Glutamatergic neuron (in vitro differentiated cells): ENCODE measurements around the gene RASD2. TPM values are rescaled to one million over a fixed set of nuclear protein-coding genes. Genes with fewer than 3 reads are reported as not detected.

Experiments
- DNase-seq: peaks from one replicate; pipeline ENCODE4 v3.0.0; 2022
- H3K27ac Mint-ChIP-seq: one replicate; pipeline ENCODE4 v1.8.0; 2020; ENCODE audit warnings: mild to moderate bottlenecking, mixed read lengths, inconsistent platforms; ENCODE audit not compliant: unreplicated experiment
- H3K27me3 Mint-ChIP-seq: one replicate; pipeline ENCODE4 v1.8.0; 2020; ENCODE audit warnings: mild to moderate bottlenecking, moderate library complexity, mixed read lengths, inconsistent platforms; ENCODE audit not compliant: unreplicated experiment
- H3K36me3 Mint-ChIP-seq: one replicate; pipeline ENCODE4 v1.8.0; 2020; ENCODE audit warnings: mild to moderate bottlenecking, mixed read lengths, inconsistent platforms; ENCODE audit not compliant: unreplicated experiment
- H3K4me1 Mint-ChIP-seq: one replicate; pipeline ENCODE4 v1.8.0; 2020; ENCODE audit warnings: mild to moderate bottlenecking, low read depth, mixed read lengths, inconsistent platforms; ENCODE audit not compliant: unreplicated experiment
- H3K4me3 Mint-ChIP-seq: one replicate; pipeline ENCODE4 v1.8.0; 2020; ENCODE audit warnings: mild to moderate bottlenecking, mixed read lengths, inconsistent platforms; ENCODE audit not compliant: unreplicated experiment
- H3K9me3 Mint-ChIP-seq: one replicate; pipeline ENCODE4 v1.8.0; 2020; ENCODE audit warnings: mild to moderate bottlenecking, moderate library complexity, mixed read lengths, inconsistent platforms; ENCODE audit not compliant: unreplicated experiment
- total RNA-seq: library from RNA; stranded (reverse); fragmentation: NEBNext Ultra II Directional; extraction: Animal tissue kit (Norgen Biotek cat#: 25700); gene quantifications from one replicate; pipeline ENCODE4 v1.2.1, GENCODE V29; 2021; ENCODE audit not compliant: unreplicated experiment
- TF ChIP-seq, protein P1 (sequence below): fragments of 200-600 bp; sonication (generic); IDR thresholded peaks from one replicate; pipeline ENCODE4 v1.5.0; 2021; ENCODE audit not compliant: partially characterized antibody, unreplicated experiment

RASD2 gene
- total RNA-seq, 1 donor from 2014 or later = 0.20 TPM

DNA sequence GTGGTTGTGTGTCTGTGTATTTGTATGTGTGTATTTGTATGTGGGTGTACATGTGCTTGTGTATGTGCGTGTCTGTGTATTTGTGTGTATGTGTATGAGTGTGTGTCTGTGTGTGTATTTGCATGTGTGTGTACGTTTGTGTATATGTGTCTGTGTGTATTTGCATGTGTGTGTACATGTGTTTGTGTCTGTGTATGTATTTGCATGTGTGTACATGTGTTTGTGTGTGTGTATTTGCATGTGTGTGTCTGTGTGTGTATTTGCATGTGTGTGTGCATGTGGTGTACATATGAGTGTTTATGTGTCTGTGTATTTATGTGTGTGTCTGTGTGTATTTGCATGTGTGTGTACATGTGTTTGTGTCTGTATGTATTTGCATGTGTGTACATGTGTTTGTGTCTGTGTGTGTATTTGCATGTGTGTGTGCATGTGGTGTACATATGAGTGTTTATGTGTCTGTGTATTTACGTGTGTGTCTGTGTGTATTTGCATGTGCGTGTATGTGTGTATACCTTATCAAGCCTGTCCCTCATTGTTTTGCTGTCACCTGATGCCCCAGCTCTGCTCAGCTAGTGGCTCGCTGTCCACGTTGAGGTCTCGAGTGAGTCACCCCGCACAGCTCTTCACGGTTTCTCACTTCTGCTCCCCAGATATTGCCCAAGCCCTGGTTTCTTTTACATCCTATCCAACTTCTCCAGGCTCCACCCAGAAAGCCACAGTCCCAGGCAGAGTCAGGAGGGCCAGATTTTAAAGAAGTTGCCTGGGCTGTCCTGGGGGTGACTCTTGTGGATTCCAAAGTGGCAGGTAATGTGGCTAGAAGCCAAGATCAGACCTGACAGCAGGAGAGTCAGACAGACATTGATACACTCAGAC lies 61.3 kb downstream of the RASD2 start:
- H3K27ac Mint-ChIP-seq = no peak overlapping the region
- H3K4me1 Mint-ChIP-seq = peaks cover 18% of the 10 kb centered on the region
- TF ChIP-seq, protein P1, sequence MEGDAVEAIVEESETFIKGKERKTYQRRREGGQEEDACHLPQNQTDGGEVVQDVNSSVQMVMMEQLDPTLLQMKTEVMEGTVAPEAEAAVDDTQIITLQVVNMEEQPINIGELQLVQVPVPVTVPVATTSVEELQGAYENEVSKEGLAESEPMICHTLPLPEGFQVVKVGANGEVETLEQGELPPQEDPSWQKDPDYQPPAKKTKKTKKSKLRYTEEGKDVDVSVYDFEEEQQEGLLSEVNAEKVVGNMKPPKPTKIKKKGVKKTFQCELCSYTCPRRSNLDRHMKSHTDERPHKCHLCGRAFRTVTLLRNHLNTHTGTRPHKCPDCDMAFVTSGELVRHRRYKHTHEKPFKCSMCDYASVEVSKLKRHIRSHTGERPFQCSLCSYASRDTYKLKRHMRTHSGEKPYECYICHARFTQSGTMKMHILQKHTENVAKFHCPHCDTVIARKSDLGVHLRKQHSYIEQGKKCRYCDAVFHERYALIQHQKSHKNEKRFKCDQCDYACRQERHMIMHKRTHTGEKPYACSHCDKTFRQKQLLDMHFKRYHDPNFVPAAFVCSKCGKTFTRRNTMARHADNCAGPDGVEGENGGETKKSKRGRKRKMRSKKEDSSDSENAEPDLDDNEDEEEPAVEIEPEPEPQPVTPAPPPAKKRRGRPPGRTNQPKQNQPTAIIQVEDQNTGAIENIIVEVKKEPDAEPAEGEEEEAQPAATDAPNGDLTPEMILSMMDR = no peak
- H3K36me3 Mint-ChIP-seq = no peaks in the 10 kb centered on the region
- peaks cover 10% of the 10 kb centered on the region for H3K27me3 Mint-ChIP-seq
- peaks cover 16% of the 10 kb centered on the region for H3K9me3 Mint-ChIP-seq
- H3K4me3 Mint-ChIP-seq = no peak overlapping the region
- DNase-seq = no peak

Other genes with a start within 250 kb of the RASD2 start
- gene TOM1, start 240.9 kb upstream of the RASD2 start, total RNA-seq = 40.6 TPM
- gene HMOX1, start 159.7 kb upstream of the RASD2 start, total RNA-seq = 14.9 TPM
- 28.3 TPM for gene MCM5, start 140.7 kb upstream of the RASD2 start, total RNA-seq
- gene MB, start 76.5 kb downstream of the RASD2 start, total RNA-seq = not detected
- not detected for gene APOL6, start 107.6 kb downstream of the RASD2 start, total RNA-seq
- gene APOL5, start 177.0 kb downstream of the RASD2 start, total RNA-seq = not detected